Activated T-cell treated with anti-CD3 and anti-CD28 coated beads, Interleukin-2, amount 50 U/mL, for 4 hours (primary cell): Measurements from ENCODE around the gene ATG12. TPM values are rescaled to one million over a fixed set of nuclear protein-coding genes. Genes with fewer than 3 reads are reported as not detected.
A peak's percentile ranks its signal among the peaks of the same experiment; 100 is the strongest.
"Not testable (repeated sequence)": the region's sequence is repeated elsewhere in the genome, so short reads cannot be mapped to it uniquely, and the experiment has no call there.

Experiments used
- ATAC-seq, 2 donors: fragments of 200-7000 bp; cut with Tn5 transposase; one replicate each; pipeline ENCODE4 v1.10.0; 2021
- DNase-seq: peaks from one replicate; pipeline ENCODE4 v3.0.0-alpha.2; 2020
- H3K27me3 Mint-ChIP-seq: one replicate; pipeline ENCODE4 v1.8.0; 2021; ENCODE audit warnings: low read depth, mixed read lengths
- H3K36me3 Mint-ChIP-seq: one replicate; pipeline ENCODE4 v1.8.0; 2022; ENCODE audit warnings: mixed read lengths; ENCODE audit not compliant: insufficient read depth
- H3K4me1 Mint-ChIP-seq: one replicate; pipeline ENCODE4 v1.8.0; 2021; ENCODE audit warnings: low read depth, mixed read lengths
- H3K4me3 Mint-ChIP-seq: one replicate; pipeline ENCODE4 v1.8.0; 2021; ENCODE audit warnings: mild to moderate bottlenecking, moderate library complexity, mixed read lengths
- H3K9me3 Mint-ChIP-seq: one replicate; pipeline ENCODE4 v1.8.0; 2021; ENCODE audit warnings: mixed read lengths
- total RNA-seq, 3 donors: library from RNA; stranded (reverse); gene quantifications; one replicate each; pipeline ENCODE4 v1.2.1, GENCODE V29; 2021

The ATG12 gene
- total RNA-seq, result 10 to 100 TPM; 36.0 to 46.4 (median 41.4) TPM

- no peaks in the 10 kb centered on the region for H3K9me3 Mint-ChIP-seq
- peaks cover 12% of the 10 kb centered on the region for H3K36me3 Mint-ChIP-seq
- ATAC-seq (peak; percentile 88 to 90), DNase-seq (peak; percentile 86)
- peaks cover 57% of the 10 kb centered on the region for H3K4me1 Mint-ChIP-seq
- H3K27me3 Mint-ChIP-seq, result no peaks in the 10 kb centered on the region
- H3K4me3 Mint-ChIP-seq, result peak within 1 kb of the TSS; percentile 96
Measured at GRCh38 chr5:115841382-115842088, at the start of gene ATG12, which contains the start of gene AP3S1. ATG12 (minus strand) TSS chr5:115841565; CDS start chr5:115841552, 13 bp downstream. AP3S1 (plus strand) TSS chr5:115841935; CDS start chr5:115842038, 103 bp downstream.

- no peak overlapping the region for H3K4me3 Mint-ChIP-seq
- ATAC-seq (no peak), DNase-seq (no peak)
- H3K9me3 Mint-ChIP-seq, result no peaks in the 10 kb centered on the region
- H3K4me1 Mint-ChIP-seq, result no peaks in the 10 kb centered on the region
- peaks cover 8% of the 10 kb centered on the region for H3K36me3 Mint-ChIP-seq
- no peaks in the 10 kb centered on the region for H3K27me3 Mint-ChIP-seq
Measured at GRCh38 chr5:115888027-115888426, 46.7 kb upstream of the ATG12 start.

GRCh38 chr5:115885208-115885607 lies 43.8 kb upstream of the ATG12 start:
- DNase-seq, H3K27me3 Mint-ChIP-seq, ATAC-seq, H3K4me1 Mint-ChIP-seq, H3K4me3 Mint-ChIP-seq, H3K9me3 Mint-ChIP-seq: not testable (repeated sequence)
- H3K36me3 Mint-ChIP-seq, result peaks cover 28% of the 10 kb centered on the region

GRCh38 chr5:115884704-115885103 lies 43.3 kb upstream of the ATG12 start:
- Mint-ChIP-seq H3K27me3 (no peaks in the 10 kb centered on the region), H3K9me3 (peaks cover 4% of the 10 kb centered on the region), H3K36me3 (peaks cover 33% of the 10 kb centered on the region), H3K4me1 (no peaks in the 10 kb centered on the region), H3K4me3 (no peak overlapping the region)
- no peak for ATAC-seq
- no peak for DNase-seq

GRCh38 chr5:115882434-115882833 lies 41.1 kb upstream of the ATG12 start:
- not testable (repeated sequence) for ATAC-seq, H3K4me1 Mint-ChIP-seq, DNase-seq, H3K4me3 Mint-ChIP-seq, H3K27me3 Mint-ChIP-seq, H3K9me3 Mint-ChIP-seq
- H3K36me3 Mint-ChIP-seq, result peaks cover 51% of the 10 kb centered on the region

- H3K27me3 Mint-ChIP-seq, DNase-seq, ATAC-seq, H3K4me3 Mint-ChIP-seq, H3K4me1 Mint-ChIP-seq, H3K9me3 Mint-ChIP-seq: not testable (repeated sequence)
- peaks cover 67% of the 10 kb centered on the region for H3K36me3 Mint-ChIP-seq
Measured at GRCh38 chr5:115877342-115877741, 36.0 kb upstream of the ATG12 start.

GRCh38 chr5:115875447-115875846 lies 34.1 kb upstream of the ATG12 start:
- no peak for ATAC-seq
- peaks cover 64% of the 10 kb centered on the region for H3K36me3 Mint-ChIP-seq
- H3K4me1 Mint-ChIP-seq, result no peaks in the 10 kb centered on the region
- H3K4me3 Mint-ChIP-seq, result no peak overlapping the region
- no peaks in the 10 kb centered on the region for H3K9me3 Mint-ChIP-seq
- H3K27me3 Mint-ChIP-seq, result no peaks in the 10 kb centered on the region
- no peak for DNase-seq

GRCh38 chr5:115873392-115873791 lies 32.0 kb upstream of the ATG12 start:
- Mint-ChIP-seq H3K4me1 (no peaks in the 10 kb centered on the region), H3K36me3 (peaks cover 53% of the 10 kb centered on the region), H3K9me3 (no peaks in the 10 kb centered on the region), H3K27me3 (no peaks in the 10 kb centered on the region), H3K4me3 (no peak overlapping the region)
- no peak for ATAC-seq
- no peak for DNase-seq

GRCh38 chr5:115872447-115872846 lies 31.1 kb upstream of the ATG12 start:
- ATAC-seq, result no peak
- Mint-ChIP-seq H3K4me1 (no peaks in the 10 kb centered on the region), H3K36me3 (peaks cover 44% of the 10 kb centered on the region), H3K9me3 (no peaks in the 10 kb centered on the region), H3K4me3 (no peak overlapping the region), H3K27me3 (no peaks in the 10 kb centered on the region)
- no peak for DNase-seq

GRCh38 chr5:115869256-115869795 lies 28.0 kb upstream of the ATG12 start:
- Mint-ChIP-seq H3K27me3 (no peaks in the 10 kb centered on the region), H3K4me3 (no peak overlapping the region), H3K9me3 (no peaks in the 10 kb centered on the region), H3K4me1 (peaks cover 3% of the 10 kb centered on the region), H3K36me3 (peaks cover 29% of the 10 kb centered on the region)
- ATAC-seq (no peak), DNase-seq (no peak)

GRCh38 chr5:115859378-115859777 lies 18.0 kb upstream of the ATG12 start:
- H3K4me1 Mint-ChIP-seq, result peaks cover 23% of the 10 kb centered on the region
- H3K9me3 Mint-ChIP-seq, result no peaks in the 10 kb centered on the region
- no peak for ATAC-seq

GRCh38 chr5:115858396-115858795 lies 17.0 kb upstream of the ATG12 start:
- ATAC-seq (no peak), DNase-seq (no peak)
- Mint-ChIP-seq H3K4me3 (no peak overlapping the region), H3K4me1 (peaks cover 26% of the 10 kb centered on the region), H3K36me3 (peaks cover 12% of the 10 kb centered on the region), H3K9me3 (peaks cover 8% of the 10 kb centered on the region), H3K27me3 (no peaks in the 10 kb centered on the region)

More at GRCh38 chr5:115859378-115859777, 18.0 kb upstream of the ATG12 start:
- no peaks in the 10 kb centered on the region for H3K27me3 Mint-ChIP-seq
- no peak overlapping the region for H3K4me3 Mint-ChIP-seq
- no peak for DNase-seq
- peaks cover 4% of the 10 kb centered on the region for H3K36me3 Mint-ChIP-seq

GRCh38 chr5:115857626-115858349 lies 16.4 kb upstream of the ATG12 start:
- Mint-ChIP-seq H3K4me3 (no peak overlapping the region), H3K36me3 (peaks cover 16% of the 10 kb centered on the region)
- no peak for ATAC-seq

GRCh38 chr5:115857057-115857479 lies 15.7 kb upstream of the ATG12 start:
- H3K27me3 Mint-ChIP-seq, result no peaks in the 10 kb centered on the region
- peaks cover 29% of the 10 kb centered on the region for H3K4me1 Mint-ChIP-seq
- peaks cover 16% of the 10 kb centered on the region for H3K36me3 Mint-ChIP-seq
- no peak overlapping the region for H3K4me3 Mint-ChIP-seq
- no peak for ATAC-seq
- no peak for DNase-seq
- peaks cover 11% of the 10 kb centered on the region for H3K9me3 Mint-ChIP-seq

More at GRCh38 chr5:115857626-115858349, 16.4 kb upstream of the ATG12 start:
- H3K4me1 Mint-ChIP-seq, result peaks cover 27% of the 10 kb centered on the region
- peaks cover 11% of the 10 kb centered on the region for H3K9me3 Mint-ChIP-seq
- DNase-seq, result no peak
- H3K27me3 Mint-ChIP-seq, result no peaks in the 10 kb centered on the region
